Immature natural killer cell (primary cell): ENCODE data around the gene IRX5. TPM values are rescaled to one million over a fixed set of nuclear protein-coding genes. Genes with fewer than 3 reads are reported as not detected.

Experiments used
- DNase-seq, 3 donors: peaks; one replicate each; pipeline ENCODE4 v3.0.0; 2022; ENCODE audit warnings: mixed read lengths in 1 of 3
- H3K27ac Mint-ChIP-seq, 6 donors: one replicate each; pipeline ENCODE4 v1.8.0; 2020; ENCODE audit warnings: mixed read lengths in 6 of 6, mild to moderate bottlenecking in 5 of 6, inconsistent platforms in 4 of 6, moderate library complexity in 3 of 6
- H3K27me3 Mint-ChIP-seq, 3 donors: one replicate each; pipeline ENCODE4 v1.8.0; 2020 to 2021; ENCODE audit warnings: low read depth in 3 of 3, mild to moderate bottlenecking in 3 of 3, mixed read lengths in 3 of 3, moderate library complexity in 3 of 3, inconsistent platforms in 1 of 3
- H3K36me3 Mint-ChIP-seq, 3 donors: one replicate each; pipeline ENCODE4 v1.8.0; 2020; ENCODE audit warnings: mixed read lengths in 3 of 3, inconsistent platforms in 2 of 3, mild to moderate bottlenecking in 2 of 3
- H3K4me1 Mint-ChIP-seq, 2 donors: one replicate each; pipeline ENCODE4 v1.8.0; 2020; ENCODE audit warnings: inconsistent platforms in 2 of 2, mild to moderate bottlenecking in 2 of 2, mixed read lengths in 2 of 2, moderate library complexity in 1 of 2
- H3K4me3 Mint-ChIP-seq, 5 donors: one replicate each; pipeline ENCODE4 v1.8.0; 2020; ENCODE audit warnings: mild to moderate bottlenecking in 5 of 5, mixed read lengths in 5 of 5, inconsistent platforms in 3 of 5, moderate library complexity in 3 of 5
- H3K9me3 Mint-ChIP-seq, 6 donors: one replicate each; pipeline ENCODE4 v1.8.0; 2020; ENCODE audit warnings: mild to moderate bottlenecking in 6 of 6, mixed read lengths in 6 of 6, inconsistent platforms in 4 of 6, moderate library complexity in 3 of 6
- polyA plus RNA-seq, 3 donors: library from polyadenylated mRNA; unstranded; fragments of 300-500 nt; fragmentation: Illumina TruSeq; gene quantifications; one replicate each; pipeline ENCODE4 v1.2.3, GENCODE V29; 2021

Gene IRX5
- polyA plus RNA-seq, 3 donors from 2014 or later, result not detected

GRCh38 chr16:54976651-54977200 is 46.1 kb downstream of the IRX5 start:
- no peaks in the 10 kb centered on the region for H3K9me3 Mint-ChIP-seq
- DNase-seq, result no peak
- no peaks in the 10 kb centered on the region for H3K4me1 Mint-ChIP-seq
- no peaks in the 10 kb centered on the region for H3K36me3 Mint-ChIP-seq
- H3K4me3 Mint-ChIP-seq, result no peak overlapping the region
- H3K27ac Mint-ChIP-seq, result no peak overlapping the region
- H3K27me3 Mint-ChIP-seq, result peaks cover 5 to 11% (median 6%) of the 10 kb centered on the region in 3 donors

- H3K4me3 Mint-ChIP-seq, result no peak overlapping the region
- no peaks in the 10 kb centered on the region for H3K9me3 Mint-ChIP-seq
- no peak overlapping the region for H3K27ac Mint-ChIP-seq
- no peaks in the 10 kb centered on the region for H3K36me3 Mint-ChIP-seq
- H3K27me3 Mint-ChIP-seq, result peaks cover 5 to 11% (median 6%) of the 10 kb centered on the region in 3 donors
- no peaks in the 10 kb centered on the region for H3K4me1 Mint-ChIP-seq
- DNase-seq, result no peak
These were observed 46.5 kb downstream of the IRX5 start for GRCh38 chr16:54977211-54977610.

GRCh38 chr16:54980821-54981220 is 50.2 kb downstream of the IRX5 start:
- Mint-ChIP-seq H3K36me3 (no peaks in the 10 kb centered on the region), H3K27ac (no peak overlapping the region), H3K4me1 (no peaks in the 10 kb centered on the region), H3K27me3 (peaks cover 4 to 6% (median 6%) of the 10 kb centered on the region in 3 donors), H3K4me3 (no peak overlapping the region), H3K9me3 (no peaks in the 10 kb centered on the region)
- no peak for DNase-seq
